ENCODE measurements around the gene ZNF415. TPM values are rescaled to one million over a fixed set of nuclear protein-coding genes. Genes with fewer than 3 reads are reported as not detected.
"Not testable (repeated sequence)": the region's sequence is repeated elsewhere in the genome, so short reads cannot be mapped to it uniquely, and the experiment has no call there.

ZNF415 gene
- total RNA-seq (ENCODE audit: insufficient read depth, low replicate concordance), result 14.9 TPM

GRCh38 chr19:53132141-53132991, at the start of gene ZNF415:
Gene ZNF415, minus strand, starts transcription at chr19:53132910. Its CDS starts 10,234 bp downstream, at chr19:53122676.
- DNase-seq (ENCODE audit: low spot score), result peak; percentile 94

DNA sequence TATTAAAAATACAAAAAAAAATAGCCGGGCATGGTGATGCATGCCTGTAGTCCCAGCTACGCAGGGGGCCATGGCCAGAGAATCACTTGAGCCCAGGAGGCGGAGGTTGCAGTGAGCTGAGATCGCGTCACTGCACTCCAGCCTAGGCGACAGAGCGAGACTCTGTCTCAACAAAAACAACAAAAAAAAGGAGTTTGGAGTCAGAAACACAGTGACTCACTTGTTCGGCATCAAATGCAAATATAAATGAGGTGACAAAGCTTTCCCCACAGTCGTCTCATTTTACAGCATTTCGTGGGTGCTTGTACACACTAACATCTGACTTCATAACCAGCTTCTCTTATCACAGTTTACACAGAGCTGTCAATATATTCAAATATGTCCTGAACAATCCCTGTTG, 49.5 kb upstream of the ZNF415 start:
- no peak for DNase-seq (ENCODE audit: low spot score)

GRCh38 chr19:53177986-53178385, 45.3 kb upstream of the ZNF415 start:
- DNase-seq (ENCODE audit: low spot score), result no peak

DNA sequence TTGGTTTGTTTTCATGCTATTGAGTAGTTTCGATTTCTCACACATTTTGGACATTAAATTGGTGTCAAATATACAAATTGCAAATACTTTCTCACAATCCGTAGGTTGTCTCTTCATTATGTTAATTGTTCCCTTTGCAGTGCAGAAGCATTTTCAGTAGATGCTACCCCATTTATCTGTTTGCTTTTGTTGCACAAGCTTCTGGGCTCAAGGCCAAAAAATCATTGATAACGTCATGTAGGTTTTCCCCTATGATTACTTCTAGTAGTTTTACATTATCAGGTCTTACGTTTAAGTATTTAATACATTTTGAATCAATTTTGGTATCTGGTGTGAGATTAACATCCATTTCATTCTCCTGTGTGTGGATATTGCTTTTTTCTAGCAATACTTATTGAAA, 40.2 kb upstream of the ZNF415 start:
- no peak for DNase-seq (ENCODE audit: low spot score)

DNA sequence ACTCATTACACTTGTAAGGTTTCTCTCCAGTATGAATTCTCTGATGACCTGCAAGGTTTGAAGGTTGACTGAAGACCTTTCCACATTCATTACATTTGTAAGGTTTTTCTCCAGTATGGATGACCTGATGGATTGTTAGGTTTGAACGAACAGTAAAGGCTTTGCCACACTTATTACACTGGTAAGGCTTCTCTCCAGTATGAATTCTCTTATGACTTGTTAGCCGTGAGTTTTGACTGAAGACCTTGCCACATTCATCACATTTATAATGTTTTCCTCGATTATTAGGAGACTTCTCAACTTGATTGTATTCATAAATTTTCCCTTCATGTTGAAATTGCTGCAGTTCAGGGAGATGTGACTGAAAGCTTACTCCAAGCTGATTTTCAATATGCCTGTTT, 33.0 kb upstream of the ZNF415 start:
- DNase-seq (ENCODE audit: low spot score), result no peak

GRCh38 chr19:53161123-53161522, 28.4 kb upstream of the ZNF415 start:
- no peak for DNase-seq (ENCODE audit: low spot score)

DNA sequence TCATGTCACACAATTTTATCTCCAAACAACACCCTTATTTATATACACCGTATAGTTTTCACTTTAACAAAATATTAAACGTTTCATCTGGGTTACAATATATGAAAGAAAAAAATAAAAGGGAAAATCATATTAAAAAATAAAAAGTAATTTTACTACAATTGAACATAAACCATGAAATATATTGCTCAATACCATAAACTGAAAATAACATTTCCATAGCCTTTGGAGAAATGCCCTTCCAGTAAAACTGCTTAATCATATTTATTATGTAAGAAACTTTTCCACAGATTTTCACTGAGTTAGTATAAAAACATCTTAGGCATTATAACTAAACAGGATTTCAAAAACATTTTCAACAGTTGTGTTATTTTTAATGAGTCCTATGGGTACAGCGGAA, 27.6 kb upstream of the ZNF415 start:
- no peak for DNase-seq (ENCODE audit: low spot score)

GRCh38 chr19:53158119-53158656, 25.5 kb upstream of the ZNF415 start:
- DNase-seq (ENCODE audit: low spot score), result peak; percentile 53

- peak; percentile 10 for DNase-seq (ENCODE audit: low spot score)
These were observed 24.9 kb upstream of the ZNF415 start for GRCh38 chr19:53157626-53158025.

DNA sequence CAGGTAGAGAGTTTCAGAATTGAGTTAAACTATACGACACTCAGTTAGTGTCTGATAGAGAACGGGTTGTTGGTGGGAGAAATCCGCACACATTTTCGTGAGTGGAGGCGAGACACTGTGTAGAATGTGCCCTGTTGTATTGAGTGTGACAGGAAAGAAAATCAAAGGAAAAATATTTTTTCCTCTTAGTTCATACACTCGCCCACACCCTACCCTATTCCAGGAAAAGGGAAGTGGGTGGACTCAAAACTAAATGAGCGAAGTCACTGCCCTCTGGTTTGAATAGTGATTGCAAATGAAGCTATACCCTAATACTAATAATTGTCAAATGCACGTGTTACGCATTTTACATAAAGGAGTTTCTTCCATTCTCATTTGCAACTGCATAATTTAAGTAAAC, 24.1 kb upstream of the ZNF415 start:
- DNase-seq (ENCODE audit: low spot score), result peak; percentile 5

DNA sequence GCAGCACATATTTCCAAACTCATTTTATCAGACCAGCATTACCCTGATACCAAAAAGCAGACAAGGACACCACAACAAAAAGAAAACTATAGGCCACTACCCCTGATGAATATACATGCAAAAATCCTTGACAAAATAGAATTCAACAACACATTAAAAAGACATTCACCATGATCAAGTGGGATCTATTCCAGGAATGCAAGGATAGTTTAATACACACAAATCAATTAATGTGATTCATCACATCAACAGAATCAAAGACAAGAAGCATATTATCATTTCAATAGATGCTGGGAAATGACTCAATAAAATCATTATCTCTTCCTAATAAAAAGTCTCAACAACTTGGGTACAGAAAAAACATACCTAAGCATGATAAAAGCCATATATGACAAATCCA, 14.9 kb upstream of the ZNF415 start:
- DNase-seq (ENCODE audit: low spot score), result no peak

GRCh38 chr19:53140351-53140750, 7.6 kb upstream of the ZNF415 start:
- DNase-seq (ENCODE audit: low spot score), result no peak

GRCh38 chr19:53136432-53136831, 3.7 kb upstream of the ZNF415 start:
- no peak for DNase-seq (ENCODE audit: low spot score)

DNA sequence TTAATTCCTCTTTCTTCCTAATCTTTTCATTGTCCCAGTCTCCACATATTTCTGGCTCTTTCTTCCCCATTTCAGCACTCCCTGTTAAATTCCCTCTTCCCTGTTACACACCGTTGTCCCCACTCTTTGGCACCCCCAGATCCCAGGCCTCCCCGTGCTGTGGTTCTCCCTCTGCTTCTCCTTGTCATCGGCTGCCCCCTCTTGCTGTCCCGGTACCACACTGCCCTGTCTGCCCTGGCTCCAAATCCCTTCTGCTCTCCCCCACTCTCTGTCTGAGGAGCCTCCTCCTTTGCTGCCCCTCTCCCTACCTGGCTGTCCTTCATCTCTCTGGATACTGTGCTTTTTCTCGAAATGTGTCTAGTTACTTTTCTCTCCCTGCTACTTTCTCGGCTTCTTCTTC, 983 bp downstream of the ZNF415 start:
- DNase-seq (ENCODE audit: low spot score), result no peak

- DNase-seq (ENCODE audit: low spot score), result no peak
These were observed 1.6 kb downstream of the ZNF415 start for GRCh38 chr19:53131085-53131590.

DNA sequence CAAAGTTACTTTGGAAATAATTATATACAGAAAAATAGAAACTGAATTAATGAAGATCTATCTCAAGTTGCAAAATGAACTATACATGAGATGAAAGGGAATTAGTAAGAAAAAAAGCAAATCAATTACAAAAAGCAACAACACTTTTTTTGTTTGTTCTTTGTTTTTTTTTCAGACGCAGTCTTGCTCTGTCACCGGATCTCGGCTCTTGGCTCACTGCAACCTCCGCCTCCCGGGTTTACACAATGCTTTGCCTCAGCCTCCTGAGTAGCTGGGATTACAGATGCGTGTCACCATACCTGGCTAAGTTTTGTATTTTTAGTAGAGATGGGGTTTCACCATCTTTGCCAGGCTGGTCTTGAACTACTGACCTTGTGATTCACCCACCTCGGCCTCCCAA, 2.2 kb downstream of the ZNF415 start:
- DNase-seq (ENCODE audit: low spot score), result no peak

DNA sequence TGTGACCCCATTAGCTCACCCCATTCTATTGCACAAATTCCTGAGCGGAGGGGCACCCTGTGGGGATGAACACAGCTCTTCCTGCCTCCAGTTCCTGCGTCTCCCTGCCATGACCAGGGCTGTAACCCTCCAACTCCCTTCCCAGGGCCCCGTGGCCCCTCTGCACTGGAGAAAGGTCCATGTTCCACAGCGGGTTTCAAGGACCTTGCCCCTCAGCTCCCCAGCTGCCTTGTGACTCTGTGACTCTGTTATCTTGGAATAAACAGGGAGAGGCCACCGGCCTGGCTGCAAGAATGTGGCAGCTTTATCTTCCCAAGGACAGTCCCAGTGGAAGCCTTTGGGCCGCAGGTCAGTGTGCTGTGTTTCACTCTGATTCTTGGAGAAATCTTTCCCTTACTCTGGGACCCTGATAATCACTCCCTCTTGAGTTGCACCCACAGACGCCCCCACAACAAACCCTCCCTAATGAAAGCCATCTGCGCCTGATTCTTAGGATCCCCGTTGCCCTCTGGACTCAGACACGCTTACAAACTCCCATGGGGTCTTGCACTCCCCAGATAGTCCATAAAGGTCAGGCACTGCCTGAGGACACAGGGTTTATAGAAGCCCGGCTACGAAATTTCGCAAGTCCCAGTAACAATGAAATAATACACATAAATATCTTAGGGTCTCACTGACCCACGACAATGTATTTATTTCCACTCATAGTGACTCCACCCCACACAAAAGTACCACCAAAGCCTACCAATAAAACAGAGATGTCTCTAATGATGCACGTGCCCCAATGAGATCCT, 5.8 kb downstream of the ZNF415 start:
- DNase-seq (ENCODE audit: low spot score), result not testable (repeated sequence)

- no peak for DNase-seq (ENCODE audit: low spot score)
These were observed 9.3 kb downstream of the ZNF415 start for GRCh38 chr19:53123400-53123799.

- no peak for DNase-seq (ENCODE audit: low spot score)
These were observed 20.4 kb downstream of the ZNF415 start for GRCh38 chr19:53112286-53112685.

DNA sequence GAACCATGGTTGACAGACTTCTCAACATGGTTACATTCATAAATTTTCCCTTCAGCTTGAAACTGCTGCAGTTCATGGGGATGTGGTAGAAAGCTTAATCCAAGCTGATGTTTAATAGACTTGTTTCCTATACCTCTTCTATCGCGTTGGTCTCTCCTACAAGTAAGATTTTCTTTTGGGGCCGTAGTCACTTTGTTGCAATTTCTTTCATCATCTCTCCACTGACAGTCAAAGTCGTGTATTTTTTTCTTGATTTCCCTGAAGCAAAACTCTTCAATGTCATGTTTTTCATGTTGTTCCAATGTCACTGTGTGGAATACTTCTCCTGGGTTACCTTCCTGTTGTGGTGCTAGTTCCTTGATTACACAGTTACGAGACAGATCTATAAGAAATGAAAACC, 23.2 kb downstream of the ZNF415 start:
- no peak for DNase-seq (ENCODE audit: low spot score)

DNA sequence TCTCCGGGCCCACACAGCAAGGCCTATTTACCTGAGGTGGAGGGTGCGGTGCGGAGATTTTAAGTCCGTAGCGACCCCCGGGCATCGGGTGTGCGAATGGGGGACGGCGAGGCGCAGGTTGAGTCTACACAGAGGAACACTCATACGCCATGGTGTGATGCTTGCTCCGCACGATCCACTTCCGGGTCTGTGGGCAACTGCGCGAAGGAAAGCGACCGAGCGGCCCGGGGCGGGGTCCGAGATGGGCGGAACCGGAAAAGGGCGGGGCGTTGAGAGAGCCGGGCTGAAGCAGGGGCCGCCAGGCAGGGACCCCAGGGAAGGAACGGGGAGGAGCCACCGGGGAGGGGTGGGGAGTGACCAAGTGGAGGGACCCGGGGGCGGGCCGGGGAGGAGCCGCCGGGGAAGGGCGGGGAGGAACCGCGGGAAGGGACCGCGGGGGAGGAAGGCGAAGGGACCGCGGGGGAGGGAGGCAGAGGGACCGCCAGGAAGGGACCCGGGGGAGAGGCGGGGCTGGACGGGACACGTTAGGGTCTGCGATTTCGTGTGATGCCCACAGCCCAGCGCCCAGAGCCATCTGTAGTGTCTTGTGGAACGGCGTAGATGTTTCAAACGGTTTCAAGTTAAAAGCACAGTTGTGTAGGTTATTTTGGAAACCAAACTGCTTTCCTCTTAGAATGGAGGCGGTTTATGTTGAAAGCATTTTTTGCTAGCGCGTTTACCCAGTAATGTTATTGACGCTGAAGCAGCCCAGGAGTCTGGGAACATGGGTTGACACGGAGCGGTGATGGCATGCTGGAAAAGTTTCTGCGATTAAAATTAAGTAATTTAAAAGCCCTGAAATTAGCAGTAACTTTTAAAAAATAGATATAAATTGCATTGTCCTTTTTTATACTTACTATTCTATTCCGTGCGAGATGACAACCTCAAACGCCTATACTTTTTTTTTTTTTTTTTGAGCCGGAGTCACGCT, 29.2 kb downstream of the ZNF415 start, which contains the start of gene ZNF160:
Gene ZNF160 (minus strand): TSS at position 189 of the 970 bp plus-strand sequence. CDS start 17,146 bp downstream, outside the sequence.
- peak; percentile 99 for DNase-seq (ENCODE audit: low spot score)

Data from umbilical cord (tissue), 2 donors.